ENCODE data around the gene C1orf56. TPM values are rescaled to one million over a fixed set of nuclear protein-coding genes. Genes with fewer than 3 reads are reported as not detected.
A peak's percentile ranks its signal among the peaks of the same experiment; 100 is the strongest.

Gene C1orf56
- total RNA-seq, 2 experiments from 2014 or later = 1.3 to 1.5 TPM

DNA sequence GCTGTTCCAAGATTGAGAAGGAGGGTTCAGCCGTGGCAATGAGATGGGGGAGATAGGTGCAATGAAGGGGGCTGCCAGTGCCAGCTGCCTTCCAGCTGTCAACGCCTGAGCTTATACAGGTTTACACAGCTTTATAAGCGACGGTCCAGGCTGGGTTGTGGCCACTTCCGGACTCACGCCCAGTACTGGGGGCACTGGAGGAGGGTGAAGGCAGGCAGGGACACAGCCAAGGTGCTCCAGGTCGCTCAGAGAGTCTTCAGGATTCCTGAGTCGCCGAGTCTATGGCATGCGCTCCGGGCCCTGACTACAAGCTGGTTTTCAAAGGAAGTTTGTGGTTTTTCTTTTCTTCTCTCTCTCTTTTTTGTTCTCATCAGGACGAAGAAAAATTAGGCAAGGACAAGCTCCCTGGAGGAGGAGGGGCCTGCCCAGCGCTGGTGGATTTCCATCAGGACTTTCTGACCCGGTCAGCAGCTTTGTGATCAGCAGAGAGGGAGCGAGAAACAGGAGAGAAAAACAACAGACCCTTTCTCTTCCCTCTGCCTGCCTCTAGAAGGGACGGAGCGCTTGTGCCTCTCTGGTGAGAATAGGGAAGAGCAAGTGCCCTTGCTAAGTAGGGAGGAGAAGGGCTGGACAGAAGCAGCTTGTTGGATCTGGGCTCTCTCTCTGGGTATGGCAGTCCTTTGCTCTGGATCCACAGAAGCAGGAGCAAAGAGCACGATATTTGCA, 41.1 kb upstream of the C1orf56 start, which contains the start of gene MINDY1:
Gene MINDY1 (minus strand): TSS at position 576 of the 726 bp plus-strand sequence. CDS start 4,285 bp downstream, outside the sequence.
- intact Hi-C loops (cut with DNase I, micrococcal nuclease) = loop anchor here (1.0 to 5.0 kb wide), 2 partner anchors 27 to 151 kb away; partner anchors contain the start of gene TNFAIP8L2 (in 1 of the 2)
- POLR2A ChIA-PET = interaction anchor here (0.6 to 1.7 kb wide), 6 partner anchors 29 to 520 kb away, joined by 3 to 9 read pairs (median 4); partner anchors contain the start of genes CERS2, TARS2, TNFAIP8L2 and ZNF687
- CTCF ChIA-PET = interaction anchor here (0.6 to 3.9 kb wide), 33 partner anchors 11 to 774 kb away, joined by 3 to 68 read pairs (median 4); partner anchors contain the start of genes ANXA9, C1orf56, CERS2 and CTSS
- Mint-ChIP-seq H3K4me3 (peak within 1 kb of the TSS; percentile 90), H3K9me3 (ENCODE audit: low read depth) (no peaks in the 10 kb centered on the region), H3K27ac (peak within 1 kb of the TSS; percentile 96), H3K27me3 (no peaks in the 10 kb centered on the region), H3K4me1 (peaks cover 75% of the 10 kb centered on the region), H3K36me3 (ENCODE audit: low read depth) (peaks cover 9% of the 10 kb centered on the region)
- peak; percentile 64 for DNase-seq
- peak; percentile 55 for ATAC-seq

DNA sequence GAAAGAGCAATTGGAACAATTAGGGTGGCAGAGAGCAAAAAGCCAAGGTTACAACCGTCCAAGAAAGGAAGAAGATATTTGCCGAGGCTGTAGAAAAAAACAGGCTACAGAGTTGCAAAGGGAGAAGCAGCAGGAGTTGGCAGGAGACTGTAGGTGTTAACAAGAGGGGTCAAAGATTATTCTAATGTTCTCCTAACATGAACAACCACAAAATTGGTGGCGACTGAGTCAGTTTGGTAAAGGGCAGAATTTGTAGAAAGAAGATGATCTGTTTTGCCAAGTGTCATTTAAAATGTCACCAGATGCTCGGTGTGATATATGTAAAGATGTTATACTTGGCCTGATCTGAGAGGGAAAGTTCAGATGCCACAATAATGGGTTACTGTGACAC, 39.7 kb upstream of the C1orf56 start:
- ATAC-seq (no peak), DNase-seq (peak; percentile 30)
- H3K27ac Mint-ChIP-seq = peak overlapping the region; percentile 96
- intact Hi-C loops (cut with DNase I, micrococcal nuclease) = loop anchor here (1.0 to 5.0 kb wide), 19 partner anchors 34 to 687 kb away; partner anchors contain the start of genes CDC42SE1 (in 2 of the 2), GABPB2 (in 2 of the 2), TNFAIP8L2 (in 2 of the 2) and ARNT (in 1 of the 2)
- ChIA-PET POLR2A (no interaction called here), CTCF (interaction anchor here (0.6 to 3.9 kb wide), 4 partner anchors 12 to 446 kb away, joined by 3 to 68 read pairs (median 8); no protein-coding TSS in a partner anchor)
- no peaks in the 10 kb centered on the region for H3K9me3 Mint-ChIP-seq (ENCODE audit: low read depth)
- no peaks in the 10 kb centered on the region for H3K27me3 Mint-ChIP-seq
- H3K36me3 Mint-ChIP-seq (ENCODE audit: low read depth) = peaks cover 3% of the 10 kb centered on the region
- peaks cover 68% of the 10 kb centered on the region for H3K4me1 Mint-ChIP-seq
- H3K4me3 Mint-ChIP-seq = peak overlapping the region; percentile 90

DNA sequence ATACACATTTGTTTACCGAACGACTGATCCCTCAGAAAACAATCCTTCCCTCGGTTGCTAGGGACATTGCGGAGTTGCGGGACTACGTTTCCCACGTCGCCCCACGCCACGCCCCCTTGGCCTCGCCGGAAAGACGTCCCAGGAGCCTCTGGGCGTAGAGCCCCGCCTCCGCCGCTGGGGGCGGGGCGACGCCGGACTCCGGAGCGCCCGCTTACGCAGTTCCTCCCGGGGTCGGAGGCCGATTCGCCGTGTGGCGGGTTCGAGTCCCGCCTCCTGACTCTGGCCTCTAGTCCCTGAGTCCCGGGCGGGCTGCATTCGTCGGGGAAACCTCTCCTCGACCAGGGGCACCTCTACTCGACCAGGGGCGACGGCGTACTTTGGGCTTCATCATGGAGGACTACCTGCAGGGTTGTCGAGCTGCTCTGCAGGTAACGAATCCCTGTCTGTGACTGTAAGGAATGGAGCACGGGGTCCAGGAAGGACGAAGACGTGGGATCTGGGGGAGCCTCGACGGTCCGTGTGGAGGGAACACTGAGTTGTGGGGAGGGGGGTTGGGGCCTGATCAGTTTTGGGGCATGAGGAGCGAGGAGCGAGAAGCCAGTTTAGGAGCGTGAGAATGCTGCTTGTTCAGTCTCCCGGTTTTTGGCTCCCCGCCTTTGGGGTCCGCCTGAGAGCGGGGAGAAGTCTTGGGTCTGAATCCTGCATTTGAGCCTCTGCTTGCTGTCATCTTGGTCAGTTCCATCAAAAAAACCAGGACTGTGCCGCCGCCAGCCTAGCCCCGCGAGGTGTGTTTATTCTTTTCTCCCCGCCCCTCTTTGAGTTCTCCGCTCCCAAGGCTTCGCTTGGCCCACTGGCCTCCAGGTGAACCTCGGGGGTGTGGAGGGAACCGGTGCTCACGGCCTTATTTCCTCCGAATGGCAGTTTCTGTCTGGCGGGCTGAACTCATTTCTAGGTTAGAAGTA, 39.0 kb upstream of the C1orf56 start, which contains the start of gene PRUNE1:
Gene PRUNE1 (plus strand): TSS at position 206 of the 962 bp plus-strand sequence. CDS start 184 bp downstream, at position 390.
- Mint-ChIP-seq H3K4me1 (peaks cover 61% of the 10 kb centered on the region), H3K27me3 (no peaks in the 10 kb centered on the region), H3K4me3 (peak within 1 kb of the TSS; percentile 90), H3K36me3 (ENCODE audit: low read depth) (peaks cover 3% of the 10 kb centered on the region), H3K9me3 (ENCODE audit: low read depth) (no peaks in the 10 kb centered on the region), H3K27ac (peak within 1 kb of the TSS; percentile 96)
- DNase-seq (peak; percentile 99), ATAC-seq (peak; percentile 84)
- ChIA-PET POLR2A (no interaction called here), CTCF (interaction anchor here (0.6 to 1.0 kb wide), 5 partner anchors 51 to 728 kb away, joined by 3 to 6 read pairs (median 3); no protein-coding TSS in a partner anchor)
- intact Hi-C loops (cut with DNase I, micrococcal nuclease) = loop anchor here (1.0 to 5.0 kb wide), 19 partner anchors 34 to 687 kb away; partner anchors contain the start of genes CDC42SE1 (in 2 of the 2), GABPB2 (in 2 of the 2), TNFAIP8L2 (in 2 of the 2) and ARNT (in 1 of the 2)

DNA sequence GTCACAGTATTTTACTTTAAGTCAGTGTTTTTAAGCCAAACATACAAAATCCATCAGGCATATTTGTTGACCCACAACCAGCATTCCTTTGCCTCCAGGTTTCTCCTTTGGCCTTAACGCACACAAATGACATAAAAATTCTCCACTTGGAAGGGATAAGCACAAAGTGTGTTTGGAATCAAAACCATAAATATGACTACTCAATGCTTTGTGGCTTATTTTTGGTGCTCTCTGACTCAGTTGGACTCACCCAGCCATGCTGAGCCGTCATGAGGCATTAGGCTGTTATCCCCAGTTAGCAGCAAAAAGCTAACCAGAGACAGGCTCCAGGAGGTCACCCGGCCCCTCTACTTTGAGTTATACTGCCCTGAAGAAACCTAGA, 38.4 kb upstream of the C1orf56 start:
- ATAC-seq (no peak), DNase-seq (peak; percentile 38)
- POLR2A ChIA-PET = interaction anchor here (0.5 kb wide), 1 partner anchor 41 kb away, joined by 5 read pairs; no protein-coding TSS in a partner anchor
- H3K4me3 Mint-ChIP-seq = peak overlapping the region; percentile 90
- peak overlapping the region; percentile 96 for H3K27ac Mint-ChIP-seq
- no peaks in the 10 kb centered on the region for H3K27me3 Mint-ChIP-seq
- peaks cover 3% of the 10 kb centered on the region for H3K36me3 Mint-ChIP-seq (ENCODE audit: low read depth)
- CTCF ChIA-PET = interaction anchor here (0.7 to 4.4 kb wide), 5 partner anchors 16 to 729 kb away, joined by 3 to 17 read pairs (median 6); partner anchors contain the start of gene TNFAIP8L2
- no peaks in the 10 kb centered on the region for H3K9me3 Mint-ChIP-seq (ENCODE audit: low read depth)
- H3K4me1 Mint-ChIP-seq = peaks cover 55% of the 10 kb centered on the region
- intact Hi-C loops (cut with DNase I, micrococcal nuclease) = loop anchor here (2.0 to 5.0 kb wide), 9 partner anchors 40 to 646 kb away; partner anchors contain the start of genes TNFAIP8L2 (in 2 of the 2), CDC42SE1 (in 1 of the 2), GOLPH3L (in 1 of the 2) and PIP5K1A (in 1 of the 2)

DNA sequence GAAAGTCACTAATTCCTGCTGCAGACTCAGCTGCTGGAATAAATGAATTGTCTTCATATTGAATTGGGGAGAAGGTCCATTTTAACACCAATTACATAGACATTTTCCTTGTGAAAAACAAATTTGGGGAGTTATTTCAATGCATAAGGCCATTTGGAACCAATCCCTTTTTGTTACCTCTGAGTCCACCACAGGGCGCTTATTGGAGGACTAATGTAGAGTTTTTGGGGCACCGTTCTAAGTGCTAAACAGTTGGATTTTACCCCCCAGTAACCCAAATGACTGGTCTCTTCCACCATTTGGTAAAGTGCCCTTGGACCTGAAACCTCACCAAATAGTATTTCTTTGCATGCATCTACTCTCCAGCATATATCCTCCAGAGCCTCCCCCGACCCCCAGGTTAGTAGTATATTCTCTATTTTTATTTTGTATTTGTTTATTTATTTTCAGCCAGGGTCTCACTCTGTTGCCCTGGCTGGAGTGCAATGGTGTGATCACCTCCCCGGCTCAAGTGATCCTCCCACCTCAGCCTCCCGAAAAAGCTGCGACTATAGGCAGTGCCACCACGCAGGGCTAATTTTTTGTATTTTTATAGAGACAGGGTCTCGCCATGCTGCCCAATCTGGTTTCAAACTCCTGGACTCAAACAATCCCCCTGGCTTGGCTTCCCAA, 37.7 kb upstream of the C1orf56 start:
- Mint-ChIP-seq H3K9me3 (ENCODE audit: low read depth) (no peaks in the 10 kb centered on the region), H3K27me3 (no peaks in the 10 kb centered on the region), H3K4me3 (peak overlapping the region; percentile 90), H3K27ac (peak overlapping the region; percentile 96), H3K36me3 (ENCODE audit: low read depth) (peaks cover 3% of the 10 kb centered on the region), H3K4me1 (peaks cover 52% of the 10 kb centered on the region)
- no peak for ATAC-seq
- intact Hi-C loops (cut with DNase I, micrococcal nuclease) = loop anchor here (2.0 to 5.0 kb wide), 9 partner anchors 39 to 647 kb away; partner anchors contain the start of genes TNFAIP8L2 (in 2 of the 2), CDC42SE1 (in 1 of the 2), GOLPH3L (in 1 of the 2) and PIP5K1A (in 1 of the 2)
- CTCF ChIA-PET = interaction anchor here (0.9 to 4.4 kb wide), 5 partner anchors 15 to 249 kb away, joined by 3 to 17 read pairs (median 6); partner anchors contain the start of gene TNFAIP8L2
- no peak for DNase-seq
- POLR2A ChIA-PET = interaction anchor here (0.5 kb wide), 1 partner anchor 40 kb away, joined by 5 read pairs; no protein-coding TSS in a partner anchor

DNA sequence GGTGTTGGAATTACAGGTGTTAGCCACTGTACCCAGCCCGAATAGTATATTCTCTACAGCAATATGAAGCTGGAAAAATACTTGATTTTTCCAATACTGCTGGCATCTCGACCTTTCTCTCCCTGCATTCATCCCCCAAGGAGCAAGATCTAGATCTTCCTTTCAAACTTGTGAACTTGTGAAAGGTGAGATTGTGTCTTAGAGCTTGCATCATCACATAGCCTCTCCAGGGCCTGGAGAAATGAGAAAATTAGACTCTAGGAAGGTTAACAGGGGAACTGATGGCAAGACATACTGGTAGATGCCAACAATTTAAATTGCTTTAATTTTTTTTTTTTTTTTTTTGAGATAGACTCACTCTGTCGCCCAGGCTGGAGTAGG, 37.2 kb upstream of the C1orf56 start:
- ChIA-PET POLR2A (no interaction called here), CTCF (interaction anchor here (0.9 to 4.4 kb wide), 3 partner anchors 14 to 147 kb away, joined by 4 to 17 read pairs (median 10); partner anchors contain the start of gene TNFAIP8L2)
- ATAC-seq (no peak), DNase-seq (no peak)
- intact Hi-C loops (cut with DNase I, micrococcal nuclease) = no loop called here
- peak overlapping the region; percentile 0 for H3K4me3 Mint-ChIP-seq
- H3K36me3 Mint-ChIP-seq (ENCODE audit: low read depth) = peaks cover 3% of the 10 kb centered on the region
- no peaks in the 10 kb centered on the region for H3K9me3 Mint-ChIP-seq (ENCODE audit: low read depth)
- H3K4me1 Mint-ChIP-seq = peaks cover 50% of the 10 kb centered on the region
- H3K27me3 Mint-ChIP-seq = no peaks in the 10 kb centered on the region
- no peak overlapping the region for H3K27ac Mint-ChIP-seq

DNA sequence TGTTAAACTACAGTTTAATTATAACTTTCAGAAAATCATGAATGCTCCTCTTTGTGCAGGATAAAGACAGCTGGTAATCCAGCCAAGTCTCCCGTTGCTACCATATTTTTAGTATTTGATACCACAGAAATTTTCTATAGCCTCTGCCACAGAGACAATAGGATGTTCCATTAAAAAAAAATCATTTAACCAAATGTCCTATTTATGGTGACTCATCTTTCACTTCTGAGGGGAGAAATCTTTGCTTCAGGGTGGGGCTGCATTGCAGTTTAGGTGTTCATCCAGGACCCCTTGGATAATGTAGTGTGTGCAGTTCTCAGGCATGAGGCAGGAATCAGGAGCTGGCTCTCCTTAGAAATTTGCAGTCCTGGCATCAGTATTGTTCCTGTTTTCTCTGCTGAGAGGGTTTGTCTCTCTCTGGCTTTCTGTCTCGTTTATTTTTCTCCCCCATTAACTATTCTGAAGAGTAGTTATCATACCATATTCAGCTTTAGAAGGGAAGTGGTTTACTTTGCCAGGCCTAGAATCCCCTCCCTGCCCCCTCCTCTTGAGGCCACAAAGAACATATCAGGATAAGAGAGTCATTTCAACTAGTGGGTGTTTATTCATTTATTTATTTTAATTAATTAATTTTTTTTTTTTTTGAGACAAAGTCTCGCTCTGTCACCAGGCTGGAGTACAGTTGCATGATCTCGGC, 36.2 kb upstream of the C1orf56 start:
- Mint-ChIP-seq H3K9me3 (ENCODE audit: low read depth) (no peaks in the 10 kb centered on the region), H3K27ac (peak overlapping the region; percentile 25), H3K4me3 (no peak overlapping the region), H3K4me1 (peaks cover 46% of the 10 kb centered on the region), H3K27me3 (no peaks in the 10 kb centered on the region), H3K36me3 (ENCODE audit: low read depth) (peaks cover 3% of the 10 kb centered on the region)
- DNase-seq (no peak), ATAC-seq (no peak)
- ChIA-PET POLR2A (no interaction called here), CTCF (interaction anchor here (0.7 to 4.4 kb wide), 7 partner anchors 13 to 146 kb away, joined by 3 to 17 read pairs (median 5); partner anchors contain the start of genes C1orf56, CDC42SE1 and TNFAIP8L2)
- intact Hi-C loops (cut with DNase I, micrococcal nuclease) = no loop called here

DNA sequence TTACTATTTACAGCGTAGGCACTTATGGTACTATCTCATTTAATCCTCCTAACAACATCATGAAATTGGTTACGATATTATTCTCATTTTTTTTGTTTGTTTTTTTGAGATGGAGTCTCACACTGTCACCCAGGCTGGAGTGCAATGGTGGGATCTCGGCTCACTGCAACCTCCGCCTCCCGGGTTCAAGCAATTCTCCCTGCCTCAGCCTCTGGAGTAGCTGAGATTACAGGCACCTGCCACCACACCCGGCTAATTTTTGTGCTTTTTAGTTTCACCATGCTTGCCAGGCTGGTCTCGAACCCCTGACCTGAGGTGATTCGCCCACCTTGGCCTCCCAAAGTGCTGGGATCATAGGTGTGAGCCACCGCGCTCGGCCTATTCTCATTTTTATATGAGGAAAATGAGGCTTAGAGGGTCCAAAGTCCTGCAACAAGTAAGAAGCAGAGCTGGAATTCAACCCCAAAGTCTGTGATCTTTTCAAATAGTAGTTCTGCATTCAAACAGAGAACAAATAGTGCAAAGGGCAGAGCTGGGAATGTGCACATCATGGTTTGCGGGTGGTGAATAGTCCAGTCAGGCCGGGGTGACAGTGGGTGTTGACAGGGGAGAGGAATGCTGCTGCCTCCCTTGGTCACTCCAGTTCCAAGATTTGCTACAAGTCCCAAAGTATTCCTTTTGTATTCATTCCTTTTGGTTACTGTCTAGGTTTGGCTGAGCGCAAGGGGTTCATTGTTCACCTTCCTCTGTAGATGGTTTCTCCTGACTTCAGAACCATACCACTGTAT, 34.7 kb upstream of the C1orf56 start:
- no peak overlapping the region for H3K4me3 Mint-ChIP-seq
- H3K27ac Mint-ChIP-seq = no peak overlapping the region
- intact Hi-C loops (cut with DNase I, micrococcal nuclease) = no loop called here
- no peaks in the 10 kb centered on the region for H3K27me3 Mint-ChIP-seq
- peaks cover 4% of the 10 kb centered on the region for H3K36me3 Mint-ChIP-seq (ENCODE audit: low read depth)
- POLR2A ChIA-PET = no interaction called here
- CTCF ChIA-PET = interaction anchor here (0.6 to 4.4 kb wide), 5 partner anchors 12 to 144 kb away, joined by 3 to 17 read pairs (median 4); partner anchors contain the start of genes C1orf56 and TNFAIP8L2
- ATAC-seq (no peak), DNase-seq (no peak)
- peaks cover 30% of the 10 kb centered on the region for H3K4me1 Mint-ChIP-seq
- no peaks in the 10 kb centered on the region for H3K9me3 Mint-ChIP-seq (ENCODE audit: low read depth)

DNA sequence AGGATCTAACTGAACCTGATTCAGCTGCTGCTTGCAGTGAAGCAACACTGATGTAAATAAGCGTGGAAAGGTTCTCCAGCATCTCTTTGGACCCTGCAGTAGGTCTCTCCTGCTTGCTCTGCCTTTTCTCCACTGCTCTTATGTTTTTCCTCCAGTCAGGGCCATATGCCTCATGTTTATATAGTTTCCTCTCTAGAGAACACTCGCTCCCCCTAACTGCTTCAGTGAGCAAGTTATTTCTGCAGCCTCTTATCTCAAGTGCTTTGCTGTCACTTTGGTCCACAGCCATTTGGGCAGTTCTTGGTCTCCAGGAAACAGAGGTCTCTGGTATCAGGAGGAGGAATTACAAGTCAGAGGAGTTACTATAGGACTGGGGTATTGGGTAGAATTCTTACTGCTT, 34.0 kb upstream of the C1orf56 start:
- CTCF ChIA-PET = interaction anchor here (4.4 kb wide), 1 partner anchor 11 kb away, joined by 17 read pairs; no protein-coding TSS in a partner anchor
- Mint-ChIP-seq H3K4me1 (peaks cover 29% of the 10 kb centered on the region), H3K27me3 (no peaks in the 10 kb centered on the region), H3K27ac (no peak overlapping the region), H3K9me3 (ENCODE audit: low read depth) (no peaks in the 10 kb centered on the region), H3K36me3 (ENCODE audit: low read depth) (peaks cover 8% of the 10 kb centered on the region), H3K4me3 (no peak overlapping the region)
- no peak for ATAC-seq
- POLR2A ChIA-PET = no interaction called here
- DNase-seq = no peak
- intact Hi-C loops (cut with DNase I, micrococcal nuclease) = no loop called here

Data from activated CD4-positive, alpha-beta T cell treated with anti-CD3 and anti-CD28 coated beads for 36 hours (primary cell).